AG20443 (cell line): ENCODE measurements around the gene PPP2R5E.

Source experiments
- DNase-seq: peaks from one replicate; pipeline ENCODE4 v3.0.0; 2012; ENCODE audit warnings: low spot score, mixed read lengths

PPP2R5E gene

GRCh38 chr14:63470962-63471793 is 72.0 kb downstream of the PPP2R5E start:
- DNase-seq: peak; percentile 34

GRCh38 chr14:63468294-63468693 is 74.9 kb downstream of the PPP2R5E start:
- no peak for DNase-seq

- DNase-seq: no peak
These were observed 75.6 kb downstream of the PPP2R5E start for GRCh38 chr14:63467440-63468072.

GRCh38 chr14:63465347-63465746 is 77.8 kb downstream of the PPP2R5E start:
- no peak for DNase-seq

- no peak for DNase-seq
These were observed 82.4 kb downstream of the PPP2R5E start for GRCh38 chr14:63460680-63461369.

GRCh38 chr14:63459738-63460137 is 83.4 kb downstream of the PPP2R5E start:
- no peak for DNase-seq

GRCh38 chr14:63457498-63457897 is 85.7 kb downstream of the PPP2R5E start:
- DNase-seq: no peak

GRCh38 chr14:63454863-63455622 is 88.1 kb downstream of the PPP2R5E start:
- DNase-seq: no peak

- DNase-seq: no peak
These were observed 88.7 kb downstream of the PPP2R5E start for GRCh38 chr14:63454436-63454835.

- DNase-seq: no peak
These were observed 89.7 kb downstream of the PPP2R5E start for GRCh38 chr14:63453443-63453936.

GRCh38 chr14:63452796-63453195 is 90.4 kb downstream of the PPP2R5E start:
- no peak for DNase-seq

- no peak for DNase-seq
These were observed 94.3 kb downstream of the PPP2R5E start for GRCh38 chr14:63448841-63449240.

- no peak for DNase-seq
These were observed 98.6 kb downstream of the PPP2R5E start for GRCh38 chr14:63444588-63444987.

GRCh38 chr14:63443988-63444387 is 99.2 kb downstream of the PPP2R5E start:
- no peak for DNase-seq

- DNase-seq: no peak
These were observed 99.8 kb downstream of the PPP2R5E start for GRCh38 chr14:63443361-63443760.

- peak; percentile 88 for DNase-seq
These were observed 105.0 kb downstream of the PPP2R5E start for GRCh38 chr14:63438065-63438757.

GRCh38 chr14:63436286-63437098 is 106.7 kb downstream of the PPP2R5E start:
- DNase-seq: no peak

GRCh38 chr14:63435838-63436237 is 107.3 kb downstream of the PPP2R5E start:
- DNase-seq: peak; percentile 81

- DNase-seq: no peak
These were observed 108.0 kb downstream of the PPP2R5E start for GRCh38 chr14:63435204-63435603.

GRCh38 chr14:63432888-63433552 is 110.2 kb downstream of the PPP2R5E start:
- DNase-seq: no peak
